ENCODE results near the gene KRTAP10-1. TPM values are rescaled to one million over a fixed set of nuclear protein-coding genes. Genes with fewer than 3 reads are reported as not detected.

Gene KRTAP10-1
- total RNA-seq, 1 donor from 2014 or later = not detected

DNA sequence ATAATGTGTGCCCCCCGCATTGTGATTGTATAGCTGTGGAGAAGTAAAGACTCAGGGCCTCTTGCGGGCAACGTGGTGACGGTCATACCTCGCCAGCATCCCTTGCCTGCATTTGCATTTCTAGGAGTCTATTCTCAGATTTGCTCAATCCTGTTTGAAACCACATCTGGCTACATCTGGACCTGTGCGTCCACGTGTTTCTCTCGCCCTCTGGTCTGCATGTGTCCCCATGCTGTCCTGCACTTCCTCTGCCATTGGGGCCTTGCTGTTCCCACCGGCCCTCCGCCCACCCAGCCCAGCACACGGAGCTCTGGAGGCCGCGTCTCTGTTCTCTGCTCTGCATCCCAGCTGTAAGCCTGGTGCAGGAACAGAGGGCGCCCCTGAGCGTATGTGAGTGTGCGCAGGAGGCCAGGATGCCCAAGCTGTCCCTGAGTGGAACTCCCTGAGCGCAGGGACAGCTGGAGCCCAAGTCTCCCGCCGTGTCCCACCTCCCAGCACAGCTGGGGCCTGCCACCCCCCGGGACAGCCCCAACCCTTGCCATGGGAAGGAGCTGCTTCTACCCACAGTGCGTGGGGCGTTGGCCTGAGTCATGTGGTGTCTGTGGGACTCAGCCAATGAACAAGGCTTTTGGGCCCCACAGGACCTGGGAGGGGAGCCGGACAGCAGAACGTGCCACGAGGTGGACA, 9.7 kb upstream of the KRTAP10-1 start:
- DNase-seq (ENCODE audit: low spot score) = no peak
- no peak overlapping the region for H2AFZ ChIP-seq (replicated peaks)
- H3K27ac ChIP-seq = peak overlapping the region; percentile 9
- H3K9me3 ChIP-seq (ENCODE audit: low read depth) = peaks cover 4% of the 10 kb centered on the region
- peaks cover 9% of the 10 kb centered on the region for H3F3A ChIP-seq (ENCODE audit: low read depth)
- peaks cover 24% of the 10 kb centered on the region for H3K4me1 ChIP-seq
- H4K20me1 ChIP-seq (ENCODE audit: low read depth) = no peaks in the 10 kb centered on the region
- no peaks in the 10 kb centered on the region for H3K79me2 ChIP-seq (ENCODE audit: low read depth)
- H3K4me3 ChIP-seq = no peak overlapping the region
- Mint-ChIP-seq H3K36me3 (no peaks in the 10 kb centered on the region), H3K9me3 (peaks cover 19% of the 10 kb centered on the region), H3K27me3 (ENCODE audit: insufficient read depth, low read depth) (peaks cover 4% of the 10 kb centered on the region), H3K27ac (peak overlapping the region; percentile 93), H3K4me1 (peaks cover 34% of the 10 kb centered on the region), H3K4me3 (no peak overlapping the region)
- no peak overlapping the region for H3K9ac ChIP-seq
- no peaks in the 10 kb centered on the region for H3K27me3 ChIP-seq
- H3K4me2 ChIP-seq = peak overlapping the region; percentile 6
- no peaks in the 10 kb centered on the region for H3K36me3 ChIP-seq
- TF ChIP-seq EZH2 (IDR thresholded peaks at IDR 0.05) = no peak
- no peak for TF ChIP-seq EZH2phosphoT487 (IDR thresholded peaks at IDR 0.05)

DNA sequence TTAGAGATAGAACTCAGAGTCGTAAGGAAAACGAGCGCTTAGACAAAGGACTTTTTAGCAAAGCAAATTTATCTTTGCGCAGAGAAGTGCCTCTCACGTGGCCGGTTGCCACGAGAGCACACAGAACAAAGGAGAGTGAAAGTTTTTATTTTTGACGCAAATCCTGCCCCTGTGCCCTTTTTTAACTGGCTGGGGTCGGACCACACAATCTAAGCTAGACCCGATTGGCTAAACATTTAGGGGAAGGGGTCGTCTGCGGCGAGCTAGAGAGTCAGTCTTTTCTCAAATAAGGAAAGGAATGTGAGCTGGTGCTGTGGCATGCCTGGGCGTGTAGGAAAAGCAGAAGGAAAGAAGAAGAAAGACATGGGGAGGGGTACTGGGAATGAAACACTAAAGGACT, 8.9 kb upstream of the KRTAP10-1 start:
- H3K27me3 ChIP-seq = no peaks in the 10 kb centered on the region
- peak overlapping the region; percentile 6 for H3K4me2 ChIP-seq
- peak overlapping the region; percentile 35 for H2AFZ ChIP-seq (replicated peaks)
- H3K4me3 Mint-ChIP-seq = no peak overlapping the region
- no peaks in the 10 kb centered on the region for H4K20me1 ChIP-seq (ENCODE audit: low read depth)
- peaks cover 24% of the 10 kb centered on the region for H3K4me1 ChIP-seq
- H3K4me1 Mint-ChIP-seq = peaks cover 34% of the 10 kb centered on the region
- H3K4me3 ChIP-seq = no peak overlapping the region
- H3K36me3 ChIP-seq = no peaks in the 10 kb centered on the region
- TF ChIP-seq EZH2phosphoT487 (IDR thresholded peaks at IDR 0.05) = no peak
- no peak for TF ChIP-seq EZH2 (IDR thresholded peaks at IDR 0.05)
- no peak for TF ChIP-seq CTCF (IDR thresholded peaks at IDR 0.05)
- H3K27me3 Mint-ChIP-seq (ENCODE audit: insufficient read depth, low read depth) = peaks cover 4% of the 10 kb centered on the region
- peaks cover 4% of the 10 kb centered on the region for H3K9me3 ChIP-seq (ENCODE audit: low read depth)
- H3K27ac Mint-ChIP-seq = peak overlapping the region; percentile 93
- no peak overlapping the region for H3K9ac ChIP-seq
- H3K36me3 Mint-ChIP-seq = no peaks in the 10 kb centered on the region
- H3K9me3 Mint-ChIP-seq = peaks cover 21% of the 10 kb centered on the region
- DNase-seq (ENCODE audit: low spot score) = peak; percentile 55
- peaks cover 9% of the 10 kb centered on the region for H3F3A ChIP-seq (ENCODE audit: low read depth)
- peak overlapping the region; percentile 9 for H3K27ac ChIP-seq
- no peaks in the 10 kb centered on the region for H3K79me2 ChIP-seq (ENCODE audit: low read depth)

GRCh38 chr21:44548381-44548780, 8.4 kb upstream of the KRTAP10-1 start:
- Mint-ChIP-seq H3K36me3 (no peaks in the 10 kb centered on the region), H3K4me3 (peak overlapping the region; percentile 58), H3K27ac (peak overlapping the region; percentile 86), H3K27me3 (ENCODE audit: insufficient read depth, low read depth) (peaks cover 4% of the 10 kb centered on the region), H3K4me1 (peaks cover 34% of the 10 kb centered on the region), H3K9me3 (peaks cover 21% of the 10 kb centered on the region)
- peaks cover 9% of the 10 kb centered on the region for H3F3A ChIP-seq (ENCODE audit: low read depth)
- peaks cover 24% of the 10 kb centered on the region for H3K4me1 ChIP-seq
- no peak for TF ChIP-seq CTCF (IDR thresholded peaks at IDR 0.05)
- TF ChIP-seq EZH2phosphoT487 (IDR thresholded peaks at IDR 0.05) = no peak
- TF ChIP-seq EZH2 (IDR thresholded peaks at IDR 0.05) = no peak
- H3K4me3 ChIP-seq = no peak overlapping the region
- no peaks in the 10 kb centered on the region for H3K36me3 ChIP-seq
- peak overlapping the region; percentile 9 for H3K27ac ChIP-seq
- H3K4me2 ChIP-seq = no peak overlapping the region
- no peaks in the 10 kb centered on the region for H4K20me1 ChIP-seq (ENCODE audit: low read depth)
- H3K9ac ChIP-seq = no peak overlapping the region
- no peak for DNase-seq (ENCODE audit: low spot score)
- H3K79me2 ChIP-seq (ENCODE audit: low read depth) = no peaks in the 10 kb centered on the region
- H3K27me3 ChIP-seq = no peaks in the 10 kb centered on the region
- H2AFZ ChIP-seq (replicated peaks) = peak overlapping the region; percentile 31
- H3K9me3 ChIP-seq (ENCODE audit: low read depth) = peaks cover 4% of the 10 kb centered on the region

DNA sequence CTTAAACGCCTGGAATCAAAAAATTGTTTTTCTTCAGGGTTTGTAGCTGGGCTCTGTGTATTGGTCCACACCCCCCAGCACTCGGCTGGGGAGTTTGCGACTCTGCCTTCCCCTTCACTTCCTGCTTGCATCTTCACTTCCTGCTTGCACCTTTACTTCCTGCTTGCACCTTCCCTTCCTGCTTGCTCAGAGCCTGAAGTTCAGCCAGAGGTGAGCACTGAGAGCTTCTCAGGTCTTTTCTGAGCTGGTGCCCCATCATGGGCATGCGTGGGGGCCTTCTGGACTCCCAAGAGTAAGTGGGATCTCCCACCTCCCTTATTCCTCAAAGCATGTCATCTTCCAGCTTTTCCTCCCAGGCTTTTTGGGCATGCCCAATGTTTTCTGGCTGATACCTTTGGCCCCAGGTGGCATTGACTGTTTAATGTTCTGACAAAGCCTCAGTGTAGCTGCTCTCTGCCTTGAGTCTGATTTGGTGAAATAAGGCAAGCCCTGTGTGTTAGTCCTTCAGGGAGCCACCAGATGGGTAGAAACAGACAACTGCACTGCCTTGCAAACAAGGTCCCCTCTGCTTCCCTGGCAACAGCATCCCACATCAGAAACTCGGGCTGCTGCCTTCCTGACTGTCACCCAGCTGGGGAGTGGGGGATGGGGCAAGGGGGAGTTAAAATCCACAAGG, 7.8 kb upstream of the KRTAP10-1 start:
- H3K4me2 ChIP-seq = no peak overlapping the region
- no peaks in the 10 kb centered on the region for H3K79me2 ChIP-seq (ENCODE audit: low read depth)
- Mint-ChIP-seq H3K36me3 (no peaks in the 10 kb centered on the region), H3K9me3 (peaks cover 21% of the 10 kb centered on the region), H3K4me3 (no peak overlapping the region), H3K27ac (no peak overlapping the region), H3K27me3 (ENCODE audit: insufficient read depth, low read depth) (peaks cover 4% of the 10 kb centered on the region), H3K4me1 (peaks cover 32% of the 10 kb centered on the region)
- H3K27me3 ChIP-seq = no peaks in the 10 kb centered on the region
- no peak overlapping the region for H3K9ac ChIP-seq
- peak overlapping the region; percentile 31 for H2AFZ ChIP-seq (replicated peaks)
- peaks cover 8% of the 10 kb centered on the region for H3K9me3 ChIP-seq (ENCODE audit: low read depth)
- H3K36me3 ChIP-seq = no peaks in the 10 kb centered on the region
- DNase-seq (ENCODE audit: low spot score) = no peak
- no peak overlapping the region for H3K27ac ChIP-seq
- H4K20me1 ChIP-seq (ENCODE audit: low read depth) = no peaks in the 10 kb centered on the region
- TF ChIP-seq CTCF (IDR thresholded peaks at IDR 0.05) (no peak), EZH2 (IDR thresholded peaks at IDR 0.05) (no peak), EZH2phosphoT487 (IDR thresholded peaks at IDR 0.05) (no peak)
- no peak overlapping the region for H3K4me3 ChIP-seq
- peaks cover 24% of the 10 kb centered on the region for H3K4me1 ChIP-seq
- peaks cover 9% of the 10 kb centered on the region for H3F3A ChIP-seq (ENCODE audit: low read depth)

All from neural progenitor cell (in vitro differentiated cells).